Measurements from ENCODE around the gene MCF2L.

The MCF2L gene

DNA sequence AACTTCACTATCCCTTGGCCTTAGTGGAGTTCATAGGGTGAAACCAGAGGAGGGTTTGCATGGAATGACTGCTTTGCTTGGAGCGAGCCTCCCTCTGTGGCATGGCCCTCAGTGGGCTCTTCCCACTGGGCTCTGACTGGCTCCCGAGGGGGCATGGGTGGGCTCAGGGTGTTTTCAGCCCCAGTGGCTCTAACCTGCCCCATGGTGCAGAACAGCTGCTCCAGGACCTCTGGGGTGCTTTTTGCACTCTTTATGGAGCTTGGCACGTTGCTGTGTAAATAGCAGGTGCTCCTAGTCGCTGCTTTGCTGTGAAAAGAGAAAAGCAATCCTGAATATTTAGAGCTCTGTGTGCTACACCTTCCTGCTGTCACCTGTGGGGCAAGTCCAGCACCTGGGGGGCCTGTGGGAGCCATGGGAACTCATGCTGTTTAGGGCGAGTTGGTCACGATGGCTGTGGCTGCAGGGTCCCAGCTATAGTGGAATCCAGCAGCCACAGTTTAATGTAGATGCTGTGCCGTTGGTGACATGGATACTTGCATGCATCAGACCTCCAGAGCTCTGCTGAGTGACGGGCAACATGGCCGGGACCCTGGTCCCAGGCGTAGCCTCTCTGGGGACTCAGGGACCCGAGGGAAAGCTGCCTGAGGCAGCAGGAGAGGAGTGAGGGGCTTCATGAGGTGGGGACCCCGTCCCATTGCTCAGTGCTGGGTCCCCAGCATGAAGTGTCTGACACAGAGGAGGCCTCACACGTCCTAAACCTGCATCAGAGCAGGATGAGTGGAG lies 14.3 kb upstream of the MCF2L start:
- DNase-seq (ENCODE audit: low read depth in 1 of 2, low spot score in 1 of 2), result no peak
- Histone ChIP-seq H3K4me3 (replicated peaks; ENCODE audit: insufficient read depth, low read length) (no peak overlapping the region), H3K27ac (replicated peaks) (no peak overlapping the region), H3K27me3 (ENCODE audit: insufficient read depth, poor library complexity, severe bottlenecking) (peaks cover 19% of the 10 kb centered on the region)
- TF ChIP-seq SPI1 (IDR thresholded peaks at IDR 0.05; ENCODE audit: borderline replicate concordance, low read depth) (no peak), POLR2AphosphoS5 (IDR thresholded peaks at IDR 0.05; ENCODE audit: low read depth) (no peak), CTCF (IDR thresholded peaks at IDR 0.05; ENCODE audit: insufficient read depth, low read length) (no peak), GABPA (IDR thresholded peaks at IDR 0.05; ENCODE audit: low read depth) (no peak)

GRCh38 chr13:112955271-112955937 lies 13.6 kb upstream of the MCF2L start:
- TF ChIP-seq SPI1 (IDR thresholded peaks at IDR 0.05; ENCODE audit: borderline replicate concordance, low read depth), result no peak
- TF ChIP-seq REST (IDR thresholded peaks at IDR 0.05; ENCODE audit: insufficient replicate concordance, low read depth), result no peak
- no peak for TF ChIP-seq GABPA (IDR thresholded peaks at IDR 0.05; ENCODE audit: low read depth)
- TF ChIP-seq POLR2AphosphoS5 (IDR thresholded peaks at IDR 0.05; ENCODE audit: low read depth), result no peak
- TF ChIP-seq CTCF (IDR thresholded peaks at IDR 0.05; ENCODE audit: insufficient read depth, low read length), result no peak
- peaks cover 19% of the 10 kb centered on the region for H3K27me3 ChIP-seq (ENCODE audit: insufficient read depth, poor library complexity, severe bottlenecking)
- DNase-seq (ENCODE audit: low read depth in 1 of 2, low spot score in 1 of 2), result no peak
- no peak overlapping the region for H3K27ac ChIP-seq (replicated peaks)
- H3K4me3 ChIP-seq (replicated peaks; ENCODE audit: insufficient read depth, low read length), result no peak overlapping the region

DNA sequence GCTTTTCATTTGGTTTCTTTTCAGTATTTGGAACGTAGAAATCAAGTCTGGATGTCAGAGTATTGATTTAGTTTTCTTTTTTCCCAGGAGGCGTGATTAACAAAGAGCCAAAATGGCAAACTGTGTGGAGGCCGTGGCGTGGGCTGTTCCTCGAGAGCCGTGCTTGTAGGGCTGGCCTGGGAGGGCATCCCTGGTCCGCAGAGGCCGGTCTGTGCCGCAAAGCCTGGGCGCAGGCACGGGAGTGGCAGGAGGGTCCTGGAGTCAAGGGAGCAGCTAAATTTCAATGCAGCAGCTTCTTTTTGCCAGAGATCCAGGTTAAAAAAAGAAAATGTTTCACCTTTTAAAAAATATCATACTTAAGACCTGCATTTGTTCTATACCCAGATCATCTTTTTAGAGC lies 13.1 kb upstream of the MCF2L start:
- H3K4me3 ChIP-seq (replicated peaks; ENCODE audit: insufficient read depth, low read length), result no peak overlapping the region
- DNase-seq (ENCODE audit: low read depth in 1 of 2, low spot score in 1 of 2), result no peak
- TF ChIP-seq CTCF (IDR thresholded peaks at IDR 0.05; ENCODE audit: insufficient read depth, low read length), result no peak
- TF ChIP-seq POLR2AphosphoS5 (IDR thresholded peaks at IDR 0.05; ENCODE audit: low read depth), result no peak
- TF ChIP-seq GABPA (IDR thresholded peaks at IDR 0.05; ENCODE audit: low read depth), result no peak
- no peak for TF ChIP-seq REST (IDR thresholded peaks at IDR 0.05; ENCODE audit: insufficient replicate concordance, low read depth)
- no peak for TF ChIP-seq SPI1 (IDR thresholded peaks at IDR 0.05; ENCODE audit: borderline replicate concordance, low read depth)
- H3K27ac ChIP-seq (replicated peaks), result no peak overlapping the region
- H3K27me3 ChIP-seq (ENCODE audit: insufficient read depth, poor library complexity, severe bottlenecking), result peaks cover 15% of the 10 kb centered on the region

Measured in HL-60 (cell line).